Smooth muscle cell (in vitro differentiated cells): ENCODE data around the gene ITGAD. TPM values are rescaled to one million over a fixed set of nuclear protein-coding genes. Genes with fewer than 3 reads are reported as not detected.
"Not testable (repeated sequence)": the region's sequence is repeated elsewhere in the genome, so short reads cannot be mapped to it uniquely, and the experiment has no call there.

Source experiments
- DNase-seq: peaks from one replicate; lab custom pipeline; 2025; ENCODE audit not compliant: unreplicated experiment; lab: John Stamatoyannopoulos, UW
- H2AFZ ChIP-seq: fragments of 200-600 bp; sonication (generic); 2 replicates; pipeline ENCODE4 v1.6.0; 2016; ENCODE audit warnings: antibody characterized with exemption, low read depth, mild to moderate bottlenecking
- H3F3A ChIP-seq: fragments of 200-600 bp; sonication (generic); 2 replicates; pipeline ENCODE4 v1.6.0; 2017; ENCODE audit warnings: antibody characterized with exemption, low read depth
- H3K27ac ChIP-seq: fragments of 200-600 bp; sonication (generic); 2 replicates; pipeline ENCODE4 v1.5.1; 2016; ENCODE audit warnings: low read depth, mild to moderate bottlenecking
- H3K27me3 ChIP-seq: fragments of 200-600 bp; sonication (generic); 2 replicates; pipeline ENCODE4 v1.6.1; 2016; ENCODE audit warnings: low read depth, mild to moderate bottlenecking
- H3K36me3 ChIP-seq: fragments of 200-600 bp; sonication (generic); 2 replicates; pipeline ENCODE4 v1.5.1; 2016; ENCODE audit warnings: low read depth
- H3K4me1 ChIP-seq: fragments of 200-600 bp; sonication (generic); 2 replicates; pipeline ENCODE4 v1.5.1; 2016; ENCODE audit warnings: low read depth
- H3K4me2 ChIP-seq: fragments of 200-600 bp; sonication (generic); 2 replicates; pipeline ENCODE4 v1.6.0; 2016; ENCODE audit warnings: mild to moderate bottlenecking
- H3K4me3 ChIP-seq: fragments of 200-600 bp; sonication (generic); 2 replicates; pipeline ENCODE4 v1.5.1; 2016; ENCODE audit warnings: mild to moderate bottlenecking
- H3K79me2 ChIP-seq: fragments of 200-600 bp; sonication (generic); 2 replicates; pipeline ENCODE4 v1.6.0; 2016; ENCODE audit warnings: low read depth, mild to moderate bottlenecking
- H3K9ac ChIP-seq: fragments of 200-600 bp; sonication (generic); 2 replicates; pipeline ENCODE4 v1.6.0; 2016; ENCODE audit warnings: low read depth
- H3K9me3 ChIP-seq: fragments of 200-600 bp; sonication (generic); replicated peaks from 2 replicates; pipeline ENCODE4 v1.5.1; 2016; ENCODE audit warnings: low read depth
- H4K20me1 ChIP-seq: fragments of 200-600 bp; sonication (generic); 2 replicates; pipeline ENCODE4 v1.6.0; 2016; ENCODE audit warnings: low read depth
- CTCF ChIP-seq: fragments of 200-600 bp; sonication (generic); IDR thresholded peaks from 2 replicates; pipeline ENCODE4 v1.5.1; 2017; ENCODE audit warnings: borderline replicate concordance, mild to moderate bottlenecking, antibody characterized with exemption; ENCODE audit not compliant: insufficient read depth, poor library complexity, severe bottlenecking
- WGBS: methylation state at CpG from one replicate; pipeline ENCODE4 v1.1.7; 2016; ENCODE audit warnings: low lambda C conversion rate; 5-methylcytosine and 5-hydroxymethylcytosine counted together
- polyA plus RNA-seq: library from polyadenylated mRNA; unstranded; fragments of >200 nt; fragmentation: Nextera tagmentation; extraction: Ambion mirVana; gene quantifications from 2 replicates; pipeline ENCODE4 v1.2.1, GENCODE V29; 2016
- total RNA-seq: library from RNA; depleted of rRNA; stranded (reverse); fragments of >200 nt; gene quantifications from 2 replicates; pipeline ENCODE4 v1.2.3, GENCODE V29; 2014

Gene ITGAD
- total and polyA plus RNA-seq, 2 experiments from 2014 or later, result not detected

- no peaks in the 10 kb centered on the region for H3K27me3 ChIP-seq
- no peak for TF ChIP-seq CTCF
- no peak overlapping the region for H3K4me2 ChIP-seq
- H3K36me3 ChIP-seq, result no peaks in the 10 kb centered on the region
- H3K4me1 ChIP-seq, result no peaks in the 10 kb centered on the region
- H2AFZ ChIP-seq, result no peak overlapping the region
- no peaks in the 10 kb centered on the region for H3F3A ChIP-seq
- H3K9ac ChIP-seq, result no peak overlapping the region
- no peaks in the 10 kb centered on the region for H3K79me2 ChIP-seq
- H3K4me3 ChIP-seq, result no peak overlapping the region
- no peaks in the 10 kb centered on the region for H3K9me3 ChIP-seq
- no peaks in the 10 kb centered on the region for H4K20me1 ChIP-seq
- DNase-seq, result no peak
- no peak overlapping the region for H3K27ac ChIP-seq
- 88% methylated on average over 47 of the region's 47 CpGs for WGBS
Measured at GRCh38 chr16:31435341-31436220, 42.4 kb downstream of the ITGAD start.

GRCh38 chr16:31436221-31437045 is 43.3 kb downstream of the ITGAD start:
- H3K4me1 ChIP-seq, result no peaks in the 10 kb centered on the region
- 92% methylated on average over 43 of the region's 44 CpGs for WGBS
- no peaks in the 10 kb centered on the region for H4K20me1 ChIP-seq
- H3F3A ChIP-seq, result no peaks in the 10 kb centered on the region
- H3K36me3 ChIP-seq, result no peaks in the 10 kb centered on the region
- no peak overlapping the region for H3K4me3 ChIP-seq
- no peak overlapping the region for H2AFZ ChIP-seq
- no peaks in the 10 kb centered on the region for H3K79me2 ChIP-seq
- H3K4me2 ChIP-seq, result no peak overlapping the region
- TF ChIP-seq CTCF, result no peak
- H3K9ac ChIP-seq, result no peak overlapping the region
- no peak for DNase-seq
- no peak overlapping the region for H3K27ac ChIP-seq
- no peaks in the 10 kb centered on the region for H3K9me3 ChIP-seq
- H3K27me3 ChIP-seq, result no peaks in the 10 kb centered on the region

- no peaks in the 10 kb centered on the region for H4K20me1 ChIP-seq
- TF ChIP-seq CTCF, result no peak
- no peak overlapping the region for H3K27ac ChIP-seq
- WGBS, result 38% methylated on average over 2 of the region's 2 CpGs
- H3K9me3 ChIP-seq, result no peaks in the 10 kb centered on the region
- no peak overlapping the region for H3K9ac ChIP-seq
- no peaks in the 10 kb centered on the region for H3K79me2 ChIP-seq
- no peaks in the 10 kb centered on the region for H3K27me3 ChIP-seq
- DNase-seq, result no peak
- H3K4me2 ChIP-seq, result no peak overlapping the region
- no peaks in the 10 kb centered on the region for H3K36me3 ChIP-seq
- H2AFZ ChIP-seq, result no peak overlapping the region
- H3K4me1 ChIP-seq, result no peaks in the 10 kb centered on the region
- H3F3A ChIP-seq, result no peaks in the 10 kb centered on the region
- H3K4me3 ChIP-seq, result no peak overlapping the region
Measured at GRCh38 chr16:31438414-31438813, 45.3 kb downstream of the ITGAD start.

- H3K36me3 ChIP-seq, H2AFZ ChIP-seq, DNase-seq, H3F3A ChIP-seq, H3K9me3 ChIP-seq, H3K9ac ChIP-seq, H3K4me1 ChIP-seq, H3K4me3 ChIP-seq, H3K27me3 ChIP-seq, H3K4me2 ChIP-seq, H4K20me1 ChIP-seq, H3K79me2 ChIP-seq, H3K27ac ChIP-seq: not testable (repeated sequence)
- 70% methylated on average over 3 of the region's 4 CpGs for WGBS
Measured at GRCh38 chr16:31439023-31439422, 45.9 kb downstream of the ITGAD start.
